ENCODE results near the gene GRIK3. TPM values are rescaled to one million over a fixed set of nuclear protein-coding genes. Genes with fewer than 3 reads are reported as not detected.

GRIK3 gene
- total and polyA plus RNA-seq, 2 experiments from 2014 or later = 0.31 to 2.9 TPM

- TF ChIP-seq, protein P1, sequence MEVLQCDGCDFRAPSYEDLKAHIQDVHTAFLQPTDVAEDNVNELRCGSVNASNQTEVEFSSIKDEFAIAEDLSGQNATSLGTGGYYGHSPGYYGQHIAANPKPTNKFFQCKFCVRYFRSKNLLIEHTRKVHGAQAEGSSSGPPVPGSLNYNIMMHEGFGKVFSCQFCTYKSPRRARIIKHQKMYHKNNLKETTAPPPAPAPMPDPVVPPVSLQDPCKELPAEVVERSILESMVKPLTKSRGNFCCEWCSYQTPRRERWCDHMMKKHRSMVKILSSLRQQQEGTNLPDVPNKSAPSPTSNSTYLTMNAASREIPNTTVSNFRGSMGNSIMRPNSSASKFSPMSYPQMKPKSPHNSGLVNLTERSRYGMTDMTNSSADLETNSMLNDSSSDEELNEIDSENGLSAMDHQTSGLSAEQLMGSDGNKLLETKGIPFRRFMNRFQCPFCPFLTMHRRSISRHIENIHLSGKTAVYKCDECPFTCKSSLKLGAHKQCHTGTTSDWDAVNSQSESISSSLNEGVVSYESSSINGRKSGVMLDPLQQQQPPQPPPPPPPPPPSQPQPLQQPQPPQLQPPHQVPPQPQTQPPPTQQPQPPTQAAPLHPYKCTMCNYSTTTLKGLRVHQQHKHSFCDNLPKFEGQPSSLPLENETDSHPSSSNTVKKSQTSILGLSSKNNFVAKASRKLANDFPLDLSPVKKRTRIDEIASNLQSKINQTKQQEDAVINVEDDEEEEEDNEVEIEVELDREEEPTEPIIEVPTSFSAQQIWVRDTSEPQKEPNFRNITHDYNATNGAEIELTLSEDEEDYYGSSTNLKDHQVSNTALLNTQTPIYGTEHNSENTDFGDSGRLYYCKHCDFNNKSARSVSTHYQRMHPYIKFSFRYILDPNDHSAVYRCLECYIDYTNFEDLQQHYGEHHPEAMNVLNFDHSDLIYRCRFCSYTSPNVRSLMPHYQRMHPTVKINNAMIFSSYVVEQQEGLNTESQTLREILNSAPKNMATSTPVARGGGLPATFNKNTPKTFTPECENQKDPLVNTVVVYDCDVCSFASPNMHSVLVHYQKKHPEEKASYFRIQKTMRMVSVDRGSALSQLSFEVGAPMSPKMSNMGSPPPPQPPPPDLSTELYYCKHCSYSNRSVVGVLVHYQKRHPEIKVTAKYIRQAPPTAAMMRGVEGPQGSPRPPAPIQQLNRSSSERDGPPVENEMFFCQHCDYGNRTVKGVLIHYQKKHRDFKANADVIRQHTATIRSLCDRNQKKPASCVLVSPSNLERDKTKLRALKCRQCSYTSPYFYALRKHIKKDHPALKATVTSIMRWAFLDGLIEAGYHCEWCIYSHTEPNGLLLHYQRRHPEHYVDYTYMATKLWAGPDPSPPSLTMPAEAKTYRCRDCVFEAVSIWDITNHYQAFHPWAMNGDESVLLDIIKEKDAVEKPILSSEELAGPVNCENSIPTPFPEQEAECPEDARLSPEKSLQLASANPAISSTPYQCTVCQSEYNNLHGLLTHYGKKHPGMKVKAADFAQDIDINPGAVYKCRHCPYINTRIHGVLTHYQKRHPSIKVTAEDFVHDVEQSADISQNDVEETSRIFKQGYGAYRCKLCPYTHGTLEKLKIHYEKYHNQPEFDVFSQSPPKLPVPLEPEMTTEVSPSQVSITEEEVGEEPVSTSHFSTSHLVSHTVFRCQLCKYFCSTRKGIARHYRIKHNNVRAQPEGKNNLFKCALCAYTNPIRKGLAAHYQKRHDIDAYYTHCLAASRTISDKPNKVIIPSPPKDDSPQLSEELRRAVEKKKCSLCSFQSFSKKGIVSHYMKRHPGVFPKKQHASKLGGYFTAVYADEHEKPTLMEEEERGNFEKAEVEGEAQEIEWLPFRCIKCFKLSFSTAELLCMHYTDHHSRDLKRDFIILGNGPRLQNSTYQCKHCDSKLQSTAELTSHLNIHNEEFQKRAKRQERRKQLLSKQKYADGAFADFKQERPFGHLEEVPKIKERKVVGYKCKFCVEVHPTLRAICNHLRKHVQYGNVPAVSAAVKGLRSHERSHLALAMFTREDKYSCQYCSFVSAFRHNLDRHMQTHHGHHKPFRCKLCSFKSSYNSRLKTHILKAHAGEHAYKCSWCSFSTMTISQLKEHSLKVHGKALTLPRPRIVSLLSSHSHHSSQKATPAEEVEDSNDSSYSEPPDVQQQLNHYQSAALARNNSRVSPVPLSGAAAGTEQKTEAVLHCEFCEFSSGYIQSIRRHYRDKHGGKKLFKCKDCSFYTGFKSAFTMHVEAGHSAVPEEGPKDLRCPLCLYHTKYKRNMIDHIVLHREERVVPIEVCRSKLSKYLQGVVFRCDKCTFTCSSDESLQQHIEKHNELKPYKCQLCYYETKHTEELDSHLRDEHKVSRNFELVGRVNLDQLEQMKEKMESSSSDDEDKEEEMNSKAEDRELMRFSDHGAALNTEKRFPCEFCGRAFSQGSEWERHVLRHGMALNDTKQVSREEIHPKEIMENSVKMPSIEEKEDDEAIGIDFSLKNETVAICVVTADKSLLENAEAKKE (CRISPR knock-in tag; IDR thresholded peaks at IDR 0.05) = no peak
- TF ChIP-seq ZNF331 (CRISPR knock-in tag; IDR thresholded peaks at IDR 0.05; ENCODE audit: low read depth) (no peak), EZH2 (IDR thresholded peaks at IDR 0.05; ENCODE audit: low read depth, unreplicated experiment) (no peak), POLR2AphosphoS5 (IDR thresholded peaks at IDR 0.05; ENCODE audit: low read depth) (no peak), ZNF114 (CRISPR knock-in tag; IDR thresholded peaks at IDR 0.05) (no peak)
These were observed 159.8 kb downstream of the GRIK3 start (continued) for GRCh38 chr1:36874271-36875060.

DNA sequence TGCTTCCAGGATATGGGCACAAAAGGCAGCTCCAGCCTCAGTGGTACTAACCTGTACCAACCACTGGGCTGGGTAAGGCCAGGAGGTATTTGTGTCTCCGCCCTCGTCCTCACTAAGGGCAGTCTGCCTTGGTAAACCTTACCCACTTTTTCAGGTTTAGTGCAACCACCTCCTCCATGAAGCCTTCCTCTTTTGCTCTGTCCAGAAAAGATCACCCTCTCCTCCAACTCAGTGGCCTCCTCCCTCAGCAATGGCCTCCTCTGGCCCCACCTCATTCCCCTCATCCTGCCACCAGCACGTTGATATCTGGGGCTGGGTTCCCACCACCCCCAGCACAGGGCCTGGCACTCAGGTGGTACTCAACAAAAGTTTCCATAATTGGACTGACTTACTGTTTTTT is 161.5 kb downstream of the GRIK3 start:
- H3F3A ChIP-seq (replicated peaks; ENCODE audit: low read depth) = no peaks in the 10 kb centered on the region

More for the DNA sequence above, 161.5 kb downstream of the GRIK3 start:
- no peak for ATAC-seq
- Mint-ChIP-seq H3K36me3 (ENCODE audit: low read depth) (no peaks in the 10 kb centered on the region), H3K4me1 (peaks cover 7% of the 10 kb centered on the region; the same call in 1 of the 3 replicates), H3K9me3 (no peaks in the 10 kb centered on the region), H3K27me3 (ENCODE audit: insufficient read depth, low read depth, poor library complexity) (peaks cover 9% of the 10 kb centered on the region), H3K4me3 (no peak overlapping the region), H3K27ac (no peak overlapping the region)
- Histone ChIP-seq H4K20me1 (replicated peaks; ENCODE audit: insufficient read depth) (no peaks in the 10 kb centered on the region), H3K27ac (ENCODE audit: low read depth) (no peak overlapping the region), H3K4me3 (no peak overlapping the region), H3K36me3 (ENCODE audit: insufficient read depth) (no peaks in the 10 kb centered on the region), H3K9me2 (ENCODE audit: insufficient read depth) (no peaks in the 10 kb centered on the region), H3K4me2 (no peak overlapping the region), H3K79me2 (replicated peaks; ENCODE audit: insufficient read depth) (no peaks in the 10 kb centered on the region), H3K27me3 (ENCODE audit: insufficient read depth) (no peaks in the 10 kb centered on the region), H2AFZ (no peak overlapping the region), H3K4me1 (ENCODE audit: insufficient read depth) (no peaks in the 10 kb centered on the region)
- TF ChIP-seq, protein P2, sequence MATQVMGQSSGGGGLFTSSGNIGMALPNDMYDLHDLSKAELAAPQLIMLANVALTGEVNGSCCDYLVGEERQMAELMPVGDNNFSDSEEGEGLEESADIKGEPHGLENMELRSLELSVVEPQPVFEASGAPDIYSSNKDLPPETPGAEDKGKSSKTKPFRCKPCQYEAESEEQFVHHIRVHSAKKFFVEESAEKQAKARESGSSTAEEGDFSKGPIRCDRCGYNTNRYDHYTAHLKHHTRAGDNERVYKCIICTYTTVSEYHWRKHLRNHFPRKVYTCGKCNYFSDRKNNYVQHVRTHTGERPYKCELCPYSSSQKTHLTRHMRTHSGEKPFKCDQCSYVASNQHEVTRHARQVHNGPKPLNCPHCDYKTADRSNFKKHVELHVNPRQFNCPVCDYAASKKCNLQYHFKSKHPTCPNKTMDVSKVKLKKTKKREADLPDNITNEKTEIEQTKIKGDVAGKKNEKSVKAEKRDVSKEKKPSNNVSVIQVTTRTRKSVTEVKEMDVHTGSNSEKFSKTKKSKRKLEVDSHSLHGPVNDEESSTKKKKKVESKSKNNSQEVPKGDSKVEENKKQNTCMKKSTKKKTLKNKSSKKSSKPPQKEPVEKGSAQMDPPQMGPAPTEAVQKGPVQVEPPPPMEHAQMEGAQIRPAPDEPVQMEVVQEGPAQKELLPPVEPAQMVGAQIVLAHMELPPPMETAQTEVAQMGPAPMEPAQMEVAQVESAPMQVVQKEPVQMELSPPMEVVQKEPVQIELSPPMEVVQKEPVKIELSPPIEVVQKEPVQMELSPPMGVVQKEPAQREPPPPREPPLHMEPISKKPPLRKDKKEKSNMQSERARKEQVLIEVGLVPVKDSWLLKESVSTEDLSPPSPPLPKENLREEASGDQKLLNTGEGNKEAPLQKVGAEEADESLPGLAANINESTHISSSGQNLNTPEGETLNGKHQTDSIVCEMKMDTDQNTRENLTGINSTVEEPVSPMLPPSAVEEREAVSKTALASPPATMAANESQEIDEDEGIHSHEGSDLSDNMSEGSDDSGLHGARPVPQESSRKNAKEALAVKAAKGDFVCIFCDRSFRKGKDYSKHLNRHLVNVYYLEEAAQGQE (IDR thresholded peaks at IDR 0.05; ENCODE audit: unreplicated experiment) = no peak
- TF ChIP-seq POLR2AphosphoS5 (IDR thresholded peaks at IDR 0.05; ENCODE audit: low read depth) (no peak), ETS1 (IDR thresholded peaks at IDR 0.05) (no peak), CREB1 (CRISPR knock-in tag; IDR thresholded peaks at IDR 0.05; ENCODE audit: low read depth) (no peak), STAT1 (IDR thresholded peaks at IDR 0.05; ENCODE audit: unreplicated experiment) (no peak), EZH2phosphoT487 (IDR thresholded peaks at IDR 0.05; ENCODE audit: unreplicated experiment) (no peak), ZNF114 (CRISPR knock-in tag; IDR thresholded peaks at IDR 0.05) (no peak), JUNB (IDR thresholded peaks at IDR 0.05; ENCODE audit: unreplicated experiment) (no peak)
- DNase-seq (ENCODE audit: low spot score) = no peak
